Stomach (tissue), 9 donors: ENCODE measurements around the gene RARRES2. TPM values are rescaled to one million over a fixed set of nuclear protein-coding genes. Genes with fewer than 3 reads are reported as not detected.

ENCODE experiments used
- DNase-seq, 2 donors: peaks; one replicate each; pipeline versions ENCODE4 v3.0.0 to v3.0.0-alpha.2; 2013 to 2019
- H3K27ac ChIP-seq, 5 donors: fragments of 200-600 bp in 4 of 5; sonication (generic) in 4 of 5; one replicate each; pipeline ENCODE4 v1.5.1; 2013 to 2019; ENCODE audit warnings: mild to moderate bottlenecking in 1 of 5, moderate library complexity in 1 of 5
- H3K27me3 ChIP-seq, 3 donors: fragments of 200-600 bp; sonication (generic); one replicate each; pipeline ENCODE4 v1.5.1; 2017 to 2019; ENCODE audit warnings: mixed run types in 1 of 3
- H3K36me3 ChIP-seq, 4 donors: fragments of 200-600 bp; sonication (generic); 1 replicate in 3 of 4; 2 replicates in 1 of 4; pipeline ENCODE4 v1.5.1; 2016 to 2019
- H3K4me1 ChIP-seq, 4 donors: fragments of 200-600 bp; sonication (generic); one replicate each; pipeline ENCODE4 v1.5.1; 2016 to 2019
- H3K4me3 ChIP-seq, 4 donors: fragments of 200-600 bp; sonication (generic) in 3 of 4; one replicate each; pipeline ENCODE4 v1.5.1; 2016 to 2019; ENCODE audit warnings: mild to moderate bottlenecking in 1 of 4
- H3K9me3 ChIP-seq, 4 donors: fragments of 200-600 bp; sonication (generic); one replicate each; pipeline ENCODE4 v1.5.1; 2016 to 2019
- CTCF ChIP-seq, 7 experiments: fragments of 450-650 bp in 4 of 7; fragments of 200-600 bp in 3 of 7; sonication (generic) in 3 of 7; IDR thresholded peaks; one replicate each; pipeline ENCODE4 v1.5.1; 2016 to 2019; ENCODE audit warnings: antibody characterized with exemption in 7 of 7, control low read depth in 2 of 7, mild to moderate bottlenecking in 1 of 7
- EP300 ChIP-seq: sonication (generic); formaldehyde crosslinking; IDR thresholded peaks from one replicate; pipeline ENCODE4 v1.6.1; 2017; ENCODE audit warnings: antibody characterized with exemption
- POLR2A ChIP-seq, 4 donors: fragments of 450-650 bp; IDR thresholded peaks; one replicate each; pipeline ENCODE4 v1.6.1; 2016; ENCODE audit warnings: antibody characterized with exemption in 4 of 4, control low read depth in 2 of 4, mild to moderate bottlenecking in 1 of 4, moderate library complexity in 1 of 4
- POLR2AphosphoS5 ChIP-seq, 3 donors: sonication (generic); formaldehyde crosslinking; IDR thresholded peaks; one replicate each; pipeline ENCODE4 v1.6.1; 2016; ENCODE audit warnings: antibody characterized with exemption in 3 of 3
- WGBS, 5 donors: extraction: QIAGEN DNeasy Blood & Tissue Kit in 3 of 5; methylation state at CpG; one replicate each; pipeline versions ENCODE4 v1.1.5 to v1.1.7; 2013 to 2018; 5-methylcytosine and 5-hydroxymethylcytosine counted together
- intact Hi-C: fragments of 100-400 bp; cut with DNase I; formaldehyde crosslinking; loops from one replicate; pipeline ENCODE4 v1.15.1; 2023; ENCODE audit warnings: low total_unique reads
- polyA plus RNA-seq, 3 donors: library from polyadenylated mRNA; stranded (reverse); fragments of 200-250 nt; gene quantifications; one replicate each; pipeline ENCODE4 v1.2.3, GENCODE V29; 2013
- total RNA-seq, 5 donors: library from RNA; depleted of rRNA; stranded (reverse); fragments of >200 nt; gene quantifications; one replicate each; pipeline versions ENCODE4 v1.1.0 to v1.2.3, GENCODE V29; 2014 to 2016
- donor health status: healthy with polysubstance abuse.
- donor health status: Bipolar disorder and iron deficiency.
- donor health status: healthy.

The RARRES2 gene
- total and polyA plus RNA-seq, 8 donors = 33.5 to 244 (median 126) TPM

DNA sequence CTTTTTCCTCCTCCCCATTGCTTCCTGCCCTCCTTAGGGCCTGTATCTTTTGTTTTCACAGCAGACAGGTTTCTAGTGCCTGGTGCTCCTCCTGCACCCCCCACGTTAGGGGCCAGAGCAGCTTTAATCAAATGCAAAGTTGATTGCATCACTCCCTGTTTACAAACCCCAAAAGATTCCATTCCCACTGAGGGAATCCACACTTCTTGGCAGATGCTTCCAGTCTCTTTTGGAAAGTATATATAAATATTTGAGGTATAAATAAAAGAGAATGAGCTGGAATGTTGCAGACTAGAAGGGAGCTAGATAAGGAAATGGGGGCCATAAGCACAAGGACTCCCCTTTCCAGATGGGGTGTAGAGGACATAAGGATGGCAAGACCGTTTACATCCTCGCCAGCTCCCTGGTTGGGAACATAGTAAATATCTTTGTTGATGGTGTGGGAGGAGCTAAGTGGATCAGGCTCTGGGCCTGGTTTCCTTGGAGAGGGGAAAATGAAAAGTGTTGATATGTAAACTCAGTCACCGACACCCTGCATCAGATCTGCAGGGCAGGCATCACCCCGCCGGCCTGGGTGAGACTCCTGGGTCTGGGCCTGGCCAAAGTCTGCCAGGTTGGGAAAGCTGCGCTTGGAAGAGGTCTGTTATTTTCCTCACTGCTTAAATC, 6.2 kb downstream of the RARRES2 start:
- H3K27ac ChIP-seq = peak overlapping the region; percentile 12 to 61 (median 29)
- WGBS, 5 donors = 22 to 48% (median 32%) methylated on average over 7 of the region's 7 CpGs

DNA sequence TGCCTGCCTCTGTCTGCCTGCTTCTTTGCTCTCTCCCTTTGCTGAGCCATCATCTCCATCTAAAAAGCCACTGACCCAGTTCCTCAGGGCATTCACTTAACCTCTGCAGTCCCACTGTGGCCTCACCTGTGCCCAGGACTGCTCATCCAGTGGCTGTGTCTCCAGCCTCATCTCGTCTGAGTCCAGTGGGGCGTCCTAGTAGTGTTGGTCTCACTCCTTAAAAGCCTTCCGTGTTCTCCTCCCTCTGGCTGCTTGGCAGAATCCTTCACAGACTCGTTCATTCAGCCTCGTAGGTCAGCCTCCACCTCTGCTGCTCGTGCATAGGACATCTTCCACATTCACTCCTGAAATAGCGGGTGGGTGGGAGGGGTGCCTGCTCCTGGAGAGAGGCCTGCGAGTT, 7.3 kb downstream of the RARRES2 start:
- TF ChIP-seq EP300 (no peak), POLR2A (IDR thresholded peaks at IDR 0.05) (no peak), POLR2AphosphoS5 (IDR thresholded peaks at IDR 0.05) (no peak), CTCF (IDR thresholded peaks at IDR 0.05) (no peak)
- 89 to 97% (median 93%) methylated on average over 6 to 8 of the region's 8 CpGs for WGBS, 5 donors
- intact Hi-C loops = no loop called here
- Histone ChIP-seq H3K4me1 (peaks cover 14 to 51% (median 39%) of the 10 kb centered on the region in 4 donors), H3K36me3 (peaks cover 0 to 60% (median 47%) of the 10 kb centered on the region in 4 donors), H3K27ac (peak overlapping the region in 3 of 5 donors; percentile 29 to 61 (median 58)), H3K27me3 (no peaks in the 10 kb centered on the region), H3K9me3 (no peaks in the 10 kb centered on the region), H3K4me3 (no peak overlapping the region)
- DNase-seq = no peak

More for the DNA sequence above, 6.2 kb downstream of the RARRES2 start:
- H3K36me3 ChIP-seq = peaks cover 0 to 48% (median 35%) of the 10 kb centered on the region in 4 donors
- TF ChIP-seq CTCF (IDR thresholded peaks at IDR 0.05) (no peak), POLR2AphosphoS5 (IDR thresholded peaks at IDR 0.05) (peak in 2 of 3 donors; percentile 23 to 59), POLR2A (IDR thresholded peaks at IDR 0.05) (no peak), EP300 (no peak)
- H3K9me3 ChIP-seq = no peaks in the 10 kb centered on the region
- no peak overlapping the region for H3K4me3 ChIP-seq
- intact Hi-C loops = no loop called here
- DNase-seq = peak in 1 of 2 donors; percentile 60
- peaks cover 26 to 63% (median 50%) of the 10 kb centered on the region in 4 donors for H3K4me1 ChIP-seq
- peaks cover 0 to under 1% (median 0%) of the 10 kb centered on the region in 3 donors for H3K27me3 ChIP-seq

GRCh38 chr7:150333659-150334058, 7.8 kb downstream of the RARRES2 start:
- peaks cover 14 to 47% (median 34%) of the 10 kb centered on the region in 4 donors for H3K4me1 ChIP-seq
- peaks cover 0 to 64% (median 51%) of the 10 kb centered on the region in 4 donors for H3K36me3 ChIP-seq
- 90 to 95% (median 94%) methylated on average over 10 of the region's 10 CpGs for WGBS, 5 donors
- no peaks in the 10 kb centered on the region for H3K27me3 ChIP-seq
- DNase-seq = no peak
- H3K4me3 ChIP-seq = no peak overlapping the region
- no peaks in the 10 kb centered on the region for H3K9me3 ChIP-seq
- TF ChIP-seq CTCF (IDR thresholded peaks at IDR 0.05) = no peak
- no peak for TF ChIP-seq POLR2A (IDR thresholded peaks at IDR 0.05)
- no peak for TF ChIP-seq POLR2AphosphoS5 (IDR thresholded peaks at IDR 0.05)
- no peak for TF ChIP-seq EP300
- intact Hi-C loops = no loop called here
- peak overlapping the region in 1 of 5 donors; percentile 61 for H3K27ac ChIP-seq

- H3K27me3 ChIP-seq = no peaks in the 10 kb centered on the region
- WGBS, 5 donors = 90 to 96% (median 96%) methylated on average over 18 of the region's 18 CpGs
- intact Hi-C loops = no loop called here
These were observed 8.4 kb downstream of the RARRES2 start for GRCh38 chr7:150332852-150333635.

More at GRCh38 chr7:150332852-150333635, 8.4 kb downstream of the RARRES2 start:
- Histone ChIP-seq H3K4me1 (peaks cover 14 to 41% (median 28%) of the 10 kb centered on the region in 4 donors), H3K27ac (peak overlapping the region in 1 of 5 donors; percentile 61), H3K9me3 (no peaks in the 10 kb centered on the region), H3K4me3 (no peak overlapping the region), H3K36me3 (peaks cover 0 to 66% (median 56%) of the 10 kb centered on the region in 4 donors)
- no peak for DNase-seq
- no peak for TF ChIP-seq EP300
- TF ChIP-seq CTCF (IDR thresholded peaks at IDR 0.05) = no peak
- no peak for TF ChIP-seq POLR2A (IDR thresholded peaks at IDR 0.05)
- no peak for TF ChIP-seq POLR2AphosphoS5 (IDR thresholded peaks at IDR 0.05)
